MM.1S (cell line): ENCODE data around the gene CCDC102A.

Experiments used
- DNase-seq: peaks from one replicate; pipeline ENCODE4 v3.0.0-alpha.2; 2015
- H2AFZ ChIP-seq: fragments of 300-600 bp; sonication (generic); 2 replicates; pipeline ENCODE4 v1.6.0; 2016; ENCODE audit warnings: antibody characterized with exemption, low read length
- H3F3A ChIP-seq: fragments of 300-600 bp; sonication (generic); 2 replicates; pipeline ENCODE4 v1.6.1; 2016; ENCODE audit warnings: mild to moderate bottlenecking, antibody characterized with exemption, low read length, moderate library complexity, mixed read lengths; ENCODE audit not compliant: insufficient read depth
- H3K27ac ChIP-seq: fragments of 300-600 bp; sonication (generic); 2 replicates; pipeline ENCODE4 v1.5.1; 2016; ENCODE audit warnings: mild to moderate bottlenecking, low read length
- H3K27me3 ChIP-seq: fragments of 300-600 bp; sonication (generic); replicated peaks from 2 replicates; pipeline ENCODE4 v1.6.0; 2016; ENCODE audit warnings: low read length; ENCODE audit not compliant: insufficient read depth
- H3K36me3 ChIP-seq: fragments of 300-600 bp; sonication (generic); replicated peaks from 2 replicates; pipeline ENCODE4 v1.6.1; 2016; ENCODE audit warnings: mild to moderate bottlenecking, low read length, mixed read lengths; ENCODE audit not compliant: insufficient read depth
- H3K4me1 ChIP-seq: fragments of 300-600 bp; sonication (generic); 2 replicates; pipeline ENCODE4 v1.6.1; 2016; ENCODE audit warnings: low read length, mixed read lengths
- H3K4me2 ChIP-seq: fragments of 300-600 bp; sonication (generic); 2 replicates; pipeline ENCODE4 v1.6.0; 2016; ENCODE audit warnings: low read depth, low read length
- H3K4me3 ChIP-seq: fragments of 300-600 bp; sonication (generic); 2 replicates; pipeline ENCODE4 v1.5.1; 2016; ENCODE audit warnings: low read length, mixed read lengths
- H3K79me2 ChIP-seq: fragments of 300-600 bp; sonication (generic); 2 replicates; pipeline ENCODE4 v1.6.1; 2016; ENCODE audit warnings: mixed run types, low read length, mixed read lengths
- H3K9ac ChIP-seq: fragments of 300-600 bp; sonication (generic); 2 replicates; pipeline ENCODE4 v1.6.1; 2016; ENCODE audit warnings: low read length, mixed read lengths
- H3K9me2 ChIP-seq: fragments of 300-600 bp; sonication (generic); replicated peaks from 2 replicates; pipeline ENCODE4 v1.6.1; 2016; ENCODE audit warnings: mild to moderate bottlenecking, low read length, mixed read lengths; ENCODE audit not compliant: insufficient read depth
- H3K9me3 ChIP-seq: fragments of 300-600 bp; sonication (generic); replicated peaks from 2 replicates; pipeline ENCODE4 v1.6.1; 2016; ENCODE audit warnings: mild to moderate bottlenecking, low read length, mixed read lengths; ENCODE audit not compliant: insufficient read depth
- H4K20me1 ChIP-seq: fragments of 300-600 bp; sonication (generic); 2 replicates; pipeline ENCODE4 v1.6.1; 2016; ENCODE audit warnings: mild to moderate bottlenecking, low read length, moderate library complexity, mixed read lengths; ENCODE audit not compliant: insufficient read depth
- CTCF ChIP-seq: fragments of 300-600 bp; sonication (generic); IDR thresholded peaks from 2 replicates; pipeline ENCODE4 v1.5.1; 2016; ENCODE audit warnings: antibody characterized with exemption, low read length, mixed read lengths
- EZH2 ChIP-seq: fragments of 300-600 bp; sonication (generic); optimal IDR thresholded peaks from 2 replicates; pipeline ENCODE3; 2017; ENCODE audit warnings: low read depth, mild to moderate bottlenecking, antibody characterized with exemption, low read length, mixed read lengths
- EZH2phosphoT487 ChIP-seq: fragments of 300-600 bp; sonication (generic); IDR thresholded peaks from 2 replicates; pipeline ENCODE4 v1.6.1; 2018; ENCODE audit warnings: antibody characterized with exemption, low read length

CCDC102A gene

GRCh38 chr16:57567691-57568090 is 31.3 kb upstream of the CCDC102A start:
- no peaks in the 10 kb centered on the region for H4K20me1 ChIP-seq
- H3K4me3 ChIP-seq: no peak overlapping the region
- no peak overlapping the region for H2AFZ ChIP-seq
- no peaks in the 10 kb centered on the region for H3F3A ChIP-seq
- H3K27me3 ChIP-seq: no peaks in the 10 kb centered on the region
- no peak overlapping the region for H3K9ac ChIP-seq
- TF ChIP-seq EZH2phosphoT487: no peak
- TF ChIP-seq CTCF: no peak
- no peak for TF ChIP-seq EZH2
- no peaks in the 10 kb centered on the region for H3K9me3 ChIP-seq
- no peak overlapping the region for H3K27ac ChIP-seq
- H3K4me1 ChIP-seq: no peaks in the 10 kb centered on the region
- H3K36me3 ChIP-seq: no peaks in the 10 kb centered on the region; the same call in 1 of the 2 replicates
- no peak for DNase-seq
- H3K9me2 ChIP-seq: no peaks in the 10 kb centered on the region
- no peaks in the 10 kb centered on the region for H3K79me2 ChIP-seq
- H3K4me2 ChIP-seq: no peak overlapping the region

GRCh38 chr16:57566436-57566835 is 30.1 kb upstream of the CCDC102A start:
- no peaks in the 10 kb centered on the region for H3K9me3 ChIP-seq
- no peaks in the 10 kb centered on the region for H3K27me3 ChIP-seq
- H3K9me2 ChIP-seq: no peaks in the 10 kb centered on the region
- DNase-seq: no peak
- TF ChIP-seq CTCF: no peak
- no peak for TF ChIP-seq EZH2phosphoT487
- no peak for TF ChIP-seq EZH2
- no peak overlapping the region for H3K27ac ChIP-seq
- H3K4me3 ChIP-seq: no peak overlapping the region
- H2AFZ ChIP-seq: no peak overlapping the region
- H3K36me3 ChIP-seq: no peaks in the 10 kb centered on the region; the same call in 1 of the 2 replicates
- no peaks in the 10 kb centered on the region for H3K79me2 ChIP-seq
- no peaks in the 10 kb centered on the region for H3K4me1 ChIP-seq
- no peak overlapping the region for H3K9ac ChIP-seq
- no peaks in the 10 kb centered on the region for H3F3A ChIP-seq
- H4K20me1 ChIP-seq: no peaks in the 10 kb centered on the region
- H3K4me2 ChIP-seq: no peak overlapping the region

- Histone ChIP-seq H3F3A (no peaks in the 10 kb centered on the region), H3K9me2 (no peaks in the 10 kb centered on the region), H3K27me3 (no peaks in the 10 kb centered on the region), H3K9me3 (no peaks in the 10 kb centered on the region), H3K79me2 (no peaks in the 10 kb centered on the region), H3K9ac (no peak overlapping the region), H2AFZ (no peak overlapping the region), H3K4me2 (no peak overlapping the region), H3K4me1 (no peaks in the 10 kb centered on the region), H3K27ac (no peak overlapping the region), H3K36me3 (no peaks in the 10 kb centered on the region; the same call in 1 of the 2 replicates), H4K20me1 (no peaks in the 10 kb centered on the region; the same call in 1 of the 2 replicates), H3K4me3 (no peak overlapping the region)
- TF ChIP-seq CTCF (no peak), EZH2 (no peak), EZH2phosphoT487 (no peak)
- DNase-seq: no peak
Observed at GRCh38 chr16:57565461-57565860, 29.1 kb upstream of the CCDC102A start.
